GM12874 (cell line): Measurements from ENCODE around the gene PDZD7.

Experiments
- TF ChIP-seq, protein P1 (sequence below): IDR thresholded peaks from 2 replicates; pipeline ENCODE4 v1.5.1; 2011; ENCODE audit warnings: low read depth, mild to moderate bottlenecking, control low read depth, low read length, moderate library complexity; ENCODE audit not compliant: insufficient read depth

The PDZD7 gene

DNA sequence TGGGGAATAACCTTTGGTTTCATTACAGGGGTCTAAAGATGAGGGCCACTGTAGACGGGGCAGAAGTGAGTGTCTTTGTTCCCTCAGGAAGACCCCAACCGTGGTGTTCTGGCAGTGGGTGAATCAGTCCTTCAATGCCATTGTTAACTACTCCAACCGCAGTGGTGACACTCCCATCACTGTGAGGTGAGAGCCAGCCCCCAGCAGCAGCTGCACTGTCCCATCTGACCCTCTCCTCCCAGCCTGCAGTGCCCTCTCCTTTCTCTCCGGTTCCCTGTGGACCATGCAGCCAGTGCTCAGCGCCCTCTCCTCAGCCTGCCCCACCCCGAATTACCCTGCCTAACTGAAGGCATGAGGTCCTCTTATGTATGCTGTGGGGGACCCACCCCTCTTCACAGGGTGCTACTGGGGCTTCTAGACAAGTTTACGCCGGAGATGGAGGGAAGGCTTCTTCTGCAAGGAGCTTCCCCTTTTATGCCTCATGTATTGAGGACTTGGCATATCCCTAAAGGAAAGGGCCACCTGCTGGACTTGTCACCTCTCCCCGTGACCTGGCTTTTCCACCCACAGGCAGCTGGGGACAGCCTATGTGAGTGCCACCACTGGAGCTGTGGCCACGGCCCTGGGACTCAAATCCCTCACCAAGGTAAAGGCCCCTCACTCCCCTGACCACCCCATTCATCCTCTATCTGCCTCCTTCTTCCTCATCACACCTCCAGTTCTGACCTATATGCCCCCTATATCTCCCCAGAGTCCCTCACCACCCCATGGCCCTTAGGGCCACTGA is 5.2 kb upstream of the PDZD7 start:
- TF ChIP-seq, protein P1, sequence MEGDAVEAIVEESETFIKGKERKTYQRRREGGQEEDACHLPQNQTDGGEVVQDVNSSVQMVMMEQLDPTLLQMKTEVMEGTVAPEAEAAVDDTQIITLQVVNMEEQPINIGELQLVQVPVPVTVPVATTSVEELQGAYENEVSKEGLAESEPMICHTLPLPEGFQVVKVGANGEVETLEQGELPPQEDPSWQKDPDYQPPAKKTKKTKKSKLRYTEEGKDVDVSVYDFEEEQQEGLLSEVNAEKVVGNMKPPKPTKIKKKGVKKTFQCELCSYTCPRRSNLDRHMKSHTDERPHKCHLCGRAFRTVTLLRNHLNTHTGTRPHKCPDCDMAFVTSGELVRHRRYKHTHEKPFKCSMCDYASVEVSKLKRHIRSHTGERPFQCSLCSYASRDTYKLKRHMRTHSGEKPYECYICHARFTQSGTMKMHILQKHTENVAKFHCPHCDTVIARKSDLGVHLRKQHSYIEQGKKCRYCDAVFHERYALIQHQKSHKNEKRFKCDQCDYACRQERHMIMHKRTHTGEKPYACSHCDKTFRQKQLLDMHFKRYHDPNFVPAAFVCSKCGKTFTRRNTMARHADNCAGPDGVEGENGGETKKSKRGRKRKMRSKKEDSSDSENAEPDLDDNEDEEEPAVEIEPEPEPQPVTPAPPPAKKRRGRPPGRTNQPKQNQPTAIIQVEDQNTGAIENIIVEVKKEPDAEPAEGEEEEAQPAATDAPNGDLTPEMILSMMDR, result no peak

DNA sequence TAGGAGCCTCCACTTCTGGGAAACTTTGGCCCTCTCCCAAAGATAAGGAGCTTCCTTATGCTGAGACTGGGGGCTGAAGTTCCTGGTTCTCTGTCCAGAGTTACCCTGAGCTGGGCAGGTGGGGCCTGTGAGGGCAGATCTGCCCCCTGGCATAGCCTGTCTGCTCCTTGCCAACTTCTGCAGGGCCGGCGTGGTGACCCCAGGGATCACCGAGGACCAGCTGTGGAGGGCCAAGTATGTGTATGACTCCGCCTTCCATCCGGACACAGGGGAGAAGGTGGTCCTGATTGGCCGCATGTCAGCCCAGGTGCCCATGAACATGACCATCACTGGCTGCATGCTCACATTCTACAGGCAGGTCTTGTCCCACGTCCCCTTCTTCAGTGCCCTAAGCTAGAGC is 4.4 kb upstream of the PDZD7 start:
- TF ChIP-seq, protein P1, result no peak

GRCh38 chr10:101033276-101033675 is 2.3 kb upstream of the PDZD7 start:
- TF ChIP-seq, protein P1, result no peak

GRCh38 chr10:101032637-101033224 is 1.8 kb upstream of the PDZD7 start:
- TF ChIP-seq, protein P1, result no peak

- TF ChIP-seq, protein P1, result no peak
Measured at GRCh38 chr10:101031796-101032636, 1.1 kb upstream of the PDZD7 start.

DNA sequence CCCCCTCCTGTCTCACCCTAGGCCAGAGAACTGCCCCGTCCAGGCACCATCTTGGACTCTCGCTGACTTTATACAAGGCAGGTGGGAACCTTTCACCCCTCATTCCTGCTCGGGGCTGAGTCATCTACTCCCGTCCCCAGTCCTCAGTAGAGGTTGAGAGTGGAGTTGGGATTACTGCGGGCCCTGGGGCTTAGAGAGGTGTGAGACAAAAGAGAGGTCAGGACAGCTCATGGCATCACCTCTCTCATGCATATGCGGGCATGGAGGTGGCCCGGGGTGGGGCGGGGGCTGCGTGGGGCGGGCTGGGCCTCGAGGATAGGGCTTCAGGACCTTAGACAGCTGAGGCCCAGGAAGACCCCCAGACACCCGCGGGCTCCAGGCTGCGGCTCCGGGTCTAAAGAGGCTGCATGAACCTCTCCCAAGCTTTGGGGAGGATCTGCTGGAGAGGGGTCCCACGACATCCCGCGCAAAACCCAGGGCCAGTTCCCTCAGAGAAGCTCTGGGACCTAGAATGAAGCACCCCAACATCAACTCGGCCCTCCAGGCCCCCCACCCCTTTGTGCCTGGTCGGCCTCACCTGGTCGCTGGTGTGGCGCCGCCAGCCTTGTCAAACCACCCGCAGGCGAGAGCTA is 317 bp downstream of the PDZD7 start:
- TF ChIP-seq, protein P1, result no peak
